Activated CD4-positive, alpha-beta T cell treated with anti-CD3 and anti-CD28 coated beads, Interleukin-2, amount 10 ng/mL, durations not matched to agents 7 days and 5 days (primary cell): Measurements from ENCODE around the gene PSMA1. TPM values are rescaled to one million over a fixed set of nuclear protein-coding genes. Genes with fewer than 3 reads are reported as not detected.
"Not testable (repeated sequence)": the region's sequence is repeated elsewhere in the genome, so short reads cannot be mapped to it uniquely, and the experiment has no call there.

Experiments
- CTCF ChIA-PET: fragments of 350-600 bp; sonication (Branson Sonifier 250); formaldehyde crosslinking; loops from one replicate; lab custom pipeline; 2021; ENCODE audit warnings: antibody characterized with exemption; lab: Charles Lee
- POLR2A ChIA-PET: fragments of 350-600 bp; sonication (Branson Sonifier 250); formaldehyde crosslinking; loops from one replicate; lab custom pipeline; 2021; ENCODE audit warnings: antibody characterized with exemption; lab: Charles Lee
- DNase-seq: peaks from one replicate; pipeline ENCODE4 v3.0.0-alpha.2; 2020
- H3K27ac Mint-ChIP-seq: one replicate; pipeline ENCODE4 v1.8.0; 2021; ENCODE audit warnings: mild to moderate bottlenecking, moderate library complexity, mixed read lengths
- H3K27me3 Mint-ChIP-seq: one replicate; pipeline ENCODE4 v1.8.0; 2021; ENCODE audit warnings: mixed read lengths
- H3K36me3 Mint-ChIP-seq: one replicate; pipeline ENCODE4 v1.8.0; 2021; ENCODE audit warnings: low read depth, mixed read lengths
- H3K4me1 Mint-ChIP-seq: one replicate; pipeline ENCODE4 v1.8.0; 2021; ENCODE audit warnings: mixed read lengths
- H3K4me3 Mint-ChIP-seq: one replicate; pipeline ENCODE4 v1.8.0; 2021; ENCODE audit warnings: mild to moderate bottlenecking, moderate library complexity, mixed read lengths
- H3K9me3 Mint-ChIP-seq: one replicate; pipeline ENCODE4 v1.8.0; 2021; ENCODE audit warnings: mixed read lengths
- total RNA-seq, 2 experiments: library from RNA; stranded (reverse); gene quantifications; one replicate each; pipeline ENCODE4 v1.2.3, GENCODE V29; 2021

PSMA1 gene
- 100 to 1,000 TPM; 183 to 195 TPM for total RNA-seq

DNA sequence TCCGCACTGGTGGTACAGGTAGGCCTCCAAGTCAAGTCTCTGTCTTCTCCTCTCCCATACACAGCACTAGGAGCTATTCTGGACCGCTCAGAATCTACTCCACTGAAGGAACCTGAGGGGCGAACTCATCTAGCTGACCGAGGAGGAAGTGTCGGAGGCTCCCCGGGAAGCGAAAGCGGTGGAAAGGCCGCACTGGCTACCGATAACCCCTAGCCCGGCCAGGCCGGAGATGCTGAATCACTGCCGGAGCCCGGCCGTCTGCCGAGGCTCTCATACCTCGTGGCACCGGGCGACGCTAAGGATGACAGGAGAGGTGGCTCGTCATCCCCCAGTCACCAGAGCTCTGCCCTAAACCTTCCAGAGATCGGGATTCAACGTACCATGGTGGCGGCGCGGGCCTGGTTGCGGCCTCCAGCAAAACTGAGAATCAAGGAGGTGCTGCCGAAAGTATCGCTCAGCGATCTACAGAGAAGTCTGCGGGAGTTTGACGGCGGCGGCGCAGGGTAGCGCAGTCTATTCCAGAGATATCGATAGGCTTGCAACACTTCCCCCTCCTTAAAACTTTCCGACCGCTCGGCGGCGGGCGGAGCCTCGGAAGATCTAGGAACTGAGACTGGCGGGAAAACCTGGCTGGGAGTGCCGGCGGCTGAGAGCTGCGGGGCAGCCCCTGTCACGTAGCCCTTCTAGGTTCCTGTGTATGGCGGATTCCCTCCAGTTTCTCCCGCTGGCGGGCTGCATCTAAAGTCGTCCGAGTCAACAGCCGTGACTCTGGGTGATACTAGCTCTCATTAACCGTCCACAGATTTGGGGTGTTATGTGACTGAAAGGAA is at the start of gene PSMA1:
PSMA1 (minus strand) TSS at position 470 of the 830 bp plus-strand sequence; CDS start at position 383, 87 bp downstream.
- DNase-seq = peak; percentile 95
- ChIA-PET CTCF (interaction anchor here (0.7 to 1.5 kb wide), 11 partner anchors 11 to 388 kb away, joined by 3 to 10 read pairs (median 5); partner anchors contain the start of gene CYP2R1), POLR2A (interaction anchor here (1.3 to 1.4 kb wide), 2 partner anchors 124 to 126 kb away, joined by 6 read pairs; no protein-coding TSS in a partner anchor)
- Mint-ChIP-seq H3K9me3 (no peaks in the 10 kb centered on the region), H3K36me3 (peaks cover 35% of the 10 kb centered on the region), H3K4me1 (peaks cover 32% of the 10 kb centered on the region), H3K4me3 (peak within 1 kb of the TSS; percentile 97), H3K27me3 (no peaks in the 10 kb centered on the region), H3K27ac (peak within 1 kb of the TSS; percentile 96)

DNA sequence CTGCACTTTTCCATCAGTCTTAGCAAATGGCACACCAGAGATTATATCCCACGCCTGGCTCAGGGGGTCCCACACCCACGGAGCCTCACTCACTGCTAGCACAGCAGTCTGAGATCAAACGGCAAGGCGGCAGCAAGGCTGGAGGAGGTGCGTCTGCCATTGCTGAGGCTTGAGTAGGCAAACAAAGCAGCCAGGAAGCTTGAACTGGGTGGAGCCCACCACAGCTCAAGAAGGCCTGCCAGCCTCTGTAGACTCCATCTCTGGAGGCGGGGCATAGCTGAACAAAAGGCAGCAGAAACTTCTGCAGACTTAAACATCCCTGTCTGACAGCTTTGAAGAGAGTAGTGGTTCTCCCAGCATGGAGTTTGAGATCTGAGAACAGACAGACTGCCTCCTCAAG is 49.3 kb upstream of the PSMA1 start:
- CTCF ChIA-PET = interaction anchor here (0.8 to 2.2 kb wide), 5 partner anchors 9 to 75 kb away, joined by 3 to 16 read pairs (median 3); partner anchors contain the start of gene PDE3B
- peak overlapping the region; percentile 80 for H3K27ac Mint-ChIP-seq
- peak; percentile 59 for DNase-seq
- peaks cover 94% of the 10 kb centered on the region for H3K36me3 Mint-ChIP-seq
- H3K9me3 Mint-ChIP-seq = peaks cover 59% of the 10 kb centered on the region
- not testable (repeated sequence) for H3K4me3 Mint-ChIP-seq, H3K27me3 Mint-ChIP-seq
- POLR2A ChIA-PET = interaction anchor here (0.6 kb wide), 1 partner anchor 8 kb away, joined by 3 read pairs; no protein-coding TSS in a partner anchor
- H3K4me1 Mint-ChIP-seq = peaks cover 66% of the 10 kb centered on the region

DNA sequence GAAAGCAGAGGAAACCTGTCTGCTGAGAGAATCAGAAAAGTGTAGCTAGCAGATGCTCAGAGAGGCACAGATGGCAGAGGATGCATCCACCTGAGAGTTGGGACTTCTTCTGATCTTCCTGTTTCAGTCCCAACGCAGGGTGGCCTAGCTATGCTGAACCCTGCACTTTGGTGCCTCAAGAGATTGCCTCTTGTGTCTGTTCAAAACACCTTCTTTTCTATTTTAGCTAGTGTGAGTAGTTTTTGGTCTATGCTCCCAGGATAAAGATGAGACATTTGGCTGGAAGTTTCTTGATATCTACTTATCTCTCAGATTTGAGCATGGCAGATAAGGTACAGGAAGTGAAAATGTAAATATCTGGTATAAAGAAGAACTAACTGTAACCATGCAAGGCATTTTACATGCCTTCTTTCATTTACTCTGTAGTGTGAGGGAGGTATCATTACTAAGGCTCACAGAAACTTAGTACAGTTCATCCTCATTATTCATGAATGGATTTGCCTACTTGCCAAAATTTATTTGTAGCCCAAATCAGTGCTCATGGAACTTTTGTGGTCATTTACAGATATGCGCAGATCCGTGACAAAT is 47.0 kb upstream of the PSMA1 start:
- no peaks in the 10 kb centered on the region for H3K27me3 Mint-ChIP-seq
- peaks cover 64% of the 10 kb centered on the region for H3K4me1 Mint-ChIP-seq
- no peak for DNase-seq
- H3K4me3 Mint-ChIP-seq = no peak overlapping the region
- ChIA-PET CTCF (interaction anchor here (1.0 to 2.1 kb wide), 5 partner anchors 9 to 20 kb away, joined by 3 to 16 read pairs (median 5); no protein-coding TSS in a partner anchor), POLR2A (no interaction called here)
- H3K36me3 Mint-ChIP-seq = peaks cover 84% of the 10 kb centered on the region
- H3K9me3 Mint-ChIP-seq = peaks cover 44% of the 10 kb centered on the region
- no peak overlapping the region for H3K27ac Mint-ChIP-seq

DNA sequence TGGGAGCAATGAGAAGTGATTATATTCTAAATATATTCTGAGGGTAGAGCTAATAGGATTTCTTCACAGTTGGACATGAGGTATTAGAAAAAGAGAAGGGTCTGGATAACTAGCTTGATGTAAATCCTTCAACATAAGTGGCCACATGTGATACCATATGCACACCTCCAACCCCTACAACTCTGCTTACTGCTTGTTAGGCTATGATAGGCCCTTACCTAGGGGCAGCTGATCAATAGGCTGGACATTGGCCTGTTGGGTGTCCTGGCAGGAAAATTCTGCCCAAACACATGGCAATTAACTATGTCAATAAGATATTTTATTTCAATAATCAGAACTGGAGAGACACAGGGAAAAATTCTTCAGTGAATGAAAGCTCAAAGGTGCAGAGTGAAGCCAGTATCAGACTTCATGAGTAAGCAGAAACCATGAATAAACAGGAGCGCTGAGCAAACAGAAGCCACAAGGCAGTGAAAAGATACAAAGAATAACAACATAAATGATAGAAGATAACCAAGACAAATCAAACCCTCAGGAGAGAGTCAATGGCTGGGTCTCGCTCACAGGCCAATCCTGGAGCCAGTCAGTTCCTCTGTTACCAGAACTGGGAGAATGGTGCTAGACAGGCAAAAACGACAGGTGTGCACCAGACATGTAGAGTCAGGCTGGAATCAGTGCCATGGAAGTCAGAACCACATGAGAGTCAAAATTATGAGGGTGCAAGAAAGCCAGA is 46.3 kb upstream of the PSMA1 start:
- peaks cover 63% of the 10 kb centered on the region for H3K4me1 Mint-ChIP-seq
- DNase-seq = no peak
- POLR2A ChIA-PET = no interaction called here
- CTCF ChIA-PET = interaction anchor here (0.7 to 1.6 kb wide), 5 partner anchors 9 to 45 kb away, joined by 3 to 5 read pairs (median 3); no protein-coding TSS in a partner anchor
- H3K4me3 Mint-ChIP-seq = no peak overlapping the region
- H3K27ac Mint-ChIP-seq = no peak overlapping the region
- H3K9me3 Mint-ChIP-seq = peaks cover 38% of the 10 kb centered on the region
- H3K27me3 Mint-ChIP-seq = no peaks in the 10 kb centered on the region
- peaks cover 82% of the 10 kb centered on the region for H3K36me3 Mint-ChIP-seq

DNA sequence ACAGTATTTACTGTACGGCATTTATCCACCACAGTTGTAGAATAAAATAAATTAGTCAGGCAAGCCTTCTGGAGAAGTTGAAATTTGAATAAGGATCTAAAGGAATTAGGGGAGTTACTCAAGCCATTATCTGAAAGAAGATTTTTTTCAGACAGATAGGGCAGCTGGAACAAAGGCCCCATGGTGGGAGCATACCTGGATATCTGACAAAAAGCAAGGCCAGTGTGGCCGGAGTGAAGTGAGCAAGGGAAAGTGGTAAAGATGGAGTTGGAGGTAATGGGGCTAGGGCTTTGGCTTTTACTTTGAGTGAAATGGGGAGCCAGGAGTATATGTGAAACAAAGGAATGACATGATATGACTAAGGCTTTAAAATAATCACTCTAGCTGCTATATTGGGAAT is 45.7 kb upstream of the PSMA1 start:
- Mint-ChIP-seq H3K9me3 (peaks cover 34% of the 10 kb centered on the region), H3K36me3 (peaks cover 80% of the 10 kb centered on the region)
- POLR2A ChIA-PET = no interaction called here

DNA sequence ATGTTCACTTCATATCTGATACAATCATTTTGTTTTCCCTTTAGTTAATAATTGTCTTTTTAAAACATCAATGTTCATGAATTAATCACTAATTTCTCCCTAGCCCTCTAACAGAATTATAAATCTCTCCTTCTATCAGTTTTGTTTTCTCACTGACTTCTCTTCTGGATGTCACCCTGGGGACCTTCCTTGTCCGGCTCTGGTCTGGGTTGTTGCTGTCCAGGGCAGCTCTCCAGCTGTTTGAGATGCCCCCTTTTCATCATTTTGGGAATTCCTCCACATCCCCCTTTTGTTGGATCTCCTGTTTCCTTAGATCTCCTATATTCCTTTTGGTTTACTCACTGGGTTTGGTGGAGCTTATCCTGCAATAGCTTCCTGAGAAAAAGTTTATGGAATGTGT is 35.6 kb upstream of the PSMA1 start:
- no peaks in the 10 kb centered on the region for H3K27me3 Mint-ChIP-seq
- no peak for DNase-seq
- peaks cover 39% of the 10 kb centered on the region for H3K4me1 Mint-ChIP-seq
- peak overlapping the region; percentile 82 for H3K27ac Mint-ChIP-seq
- CTCF ChIA-PET = interaction anchor here (1.4 to 2.2 kb wide), 4 partner anchors 8 to 89 kb away, joined by 3 to 8 read pairs (median 6); partner anchors contain the start of gene PDE3B
- H3K9me3 Mint-ChIP-seq = peaks cover 9% of the 10 kb centered on the region
- H3K36me3 Mint-ChIP-seq = peaks cover 73% of the 10 kb centered on the region
- H3K4me3 Mint-ChIP-seq = peak overlapping the region; percentile 9
- POLR2A ChIA-PET = no interaction called here

More for the DNA sequence above, 45.7 kb upstream of the PSMA1 start:
- Mint-ChIP-seq H3K4me3 (no peak overlapping the region), H3K27me3 (no peaks in the 10 kb centered on the region), H3K4me1 (peaks cover 64% of the 10 kb centered on the region), H3K27ac (no peak overlapping the region)
- CTCF ChIA-PET = interaction anchor here (0.7 to 1.7 kb wide), 5 partner anchors 8 to 46 kb away, joined by 3 to 6 read pairs (median 3); no protein-coding TSS in a partner anchor
- no peak for DNase-seq

DNA sequence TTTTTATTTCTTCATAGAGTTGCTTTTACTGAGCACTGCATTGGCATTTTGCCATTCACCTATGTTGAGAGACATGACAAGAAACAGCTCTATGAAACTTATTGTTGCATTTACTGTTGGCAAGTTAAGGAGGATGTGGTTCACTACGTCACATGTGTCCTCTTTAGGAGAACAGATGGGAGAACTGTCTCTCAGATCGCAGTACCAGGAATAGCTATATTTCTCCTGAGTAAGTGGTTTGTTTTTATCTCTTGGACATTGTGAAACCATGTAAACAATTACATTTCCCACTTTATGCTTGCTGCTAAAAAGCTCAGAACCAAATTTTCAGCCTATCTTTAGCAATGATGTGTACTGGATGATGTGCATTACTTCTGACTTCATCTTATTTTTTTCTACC is 34.8 kb upstream of the PSMA1 start:
- Mint-ChIP-seq H3K36me3 (peaks cover 70% of the 10 kb centered on the region), H3K9me3 (peaks cover 8% of the 10 kb centered on the region), H3K27ac (peak overlapping the region; percentile 82), H3K27me3 (no peaks in the 10 kb centered on the region), H3K4me3 (peak overlapping the region; percentile 21), H3K4me1 (peaks cover 34% of the 10 kb centered on the region)
- POLR2A ChIA-PET = no interaction called here
- DNase-seq = peak; percentile 63
- CTCF ChIA-PET = interaction anchor here (0.8 to 2.2 kb wide), 5 partner anchors 9 to 23 kb away, joined by 3 to 8 read pairs (median 4); no protein-coding TSS in a partner anchor

DNA sequence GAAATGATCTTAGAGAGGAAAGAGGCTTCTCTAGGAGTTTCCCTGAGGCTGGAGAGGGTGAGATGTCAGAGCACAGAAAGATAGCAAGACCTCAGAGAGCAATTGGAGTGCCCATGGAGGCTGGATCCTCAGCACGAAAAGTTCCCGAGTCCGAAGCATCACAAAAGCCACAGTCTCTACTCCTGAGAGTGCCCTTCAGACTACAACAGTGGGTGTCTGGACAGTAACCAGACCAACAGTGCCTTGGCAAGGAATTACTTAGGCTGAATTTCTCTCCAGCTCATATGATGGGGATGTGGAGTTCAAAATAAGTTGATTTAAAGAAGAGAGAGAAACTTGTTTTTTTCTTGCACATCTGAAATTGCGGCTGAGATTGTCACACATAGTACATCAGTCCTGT is 31.9 kb upstream of the PSMA1 start:
- Mint-ChIP-seq H3K4me1 (peaks cover 33% of the 10 kb centered on the region), H3K27me3 (no peaks in the 10 kb centered on the region), H3K36me3 (peaks cover 59% of the 10 kb centered on the region), H3K9me3 (peaks cover 3% of the 10 kb centered on the region), H3K4me3 (no peak overlapping the region), H3K27ac (no peak overlapping the region)
- POLR2A ChIA-PET = no interaction called here
- CTCF ChIA-PET = interaction anchor here (0.7 to 1.6 kb wide), 4 partner anchors 9 to 216 kb away, joined by 3 to 4 read pairs (median 4); no protein-coding TSS in a partner anchor
- no peak for DNase-seq

DNA sequence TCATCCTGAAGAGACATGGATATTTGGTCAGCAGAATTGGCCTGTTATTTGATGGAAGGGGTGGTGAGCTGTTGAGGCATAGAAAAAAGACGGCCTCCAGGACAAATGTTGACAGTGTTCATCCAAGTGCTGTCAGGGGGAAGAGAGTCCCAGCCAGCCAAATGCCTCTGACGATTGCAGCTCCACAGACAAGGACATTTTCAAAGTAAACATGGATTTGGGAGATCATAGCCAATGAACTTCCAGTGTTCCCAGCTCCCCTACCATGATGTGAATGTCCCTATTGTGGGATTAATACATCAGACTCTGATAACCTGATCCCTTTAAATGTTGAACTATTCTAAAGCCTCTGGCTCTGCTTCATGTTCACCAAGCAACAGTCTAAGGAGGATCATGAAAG is 31.2 kb upstream of the PSMA1 start:
- ChIA-PET POLR2A (no interaction called here), CTCF (interaction anchor here (1.5 kb wide), 1 partner anchor 217 kb away, joined by 3 read pairs; no protein-coding TSS in a partner anchor)
- H3K27me3 Mint-ChIP-seq = no peaks in the 10 kb centered on the region
- H3K4me1 Mint-ChIP-seq = peaks cover 34% of the 10 kb centered on the region
- peaks cover 58% of the 10 kb centered on the region for H3K36me3 Mint-ChIP-seq
- H3K27ac Mint-ChIP-seq = no peak overlapping the region
- DNase-seq = no peak
- no peak overlapping the region for H3K4me3 Mint-ChIP-seq
- peaks cover 3% of the 10 kb centered on the region for H3K9me3 Mint-ChIP-seq

DNA sequence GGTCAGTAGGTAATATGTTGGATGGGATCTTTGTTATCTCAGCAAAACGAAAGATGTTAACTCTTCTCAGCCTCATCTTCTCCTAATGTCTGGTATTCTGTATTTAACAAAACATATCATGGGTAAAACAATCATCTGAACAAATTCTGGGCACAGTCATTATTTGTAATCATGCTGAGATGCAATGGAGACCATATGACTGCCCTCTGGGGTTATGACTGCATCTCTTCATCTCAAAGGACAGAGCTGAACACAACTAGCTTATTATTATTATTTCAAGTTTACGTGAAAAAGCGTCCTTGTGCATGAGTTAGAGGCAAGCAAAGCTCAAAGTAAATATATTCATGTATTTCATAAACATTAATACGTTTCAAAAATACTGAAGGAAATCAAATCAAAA is 29.7 kb upstream of the PSMA1 start:
- CTCF ChIA-PET = interaction anchor here (0.8 kb wide), 1 partner anchor 8 kb away, joined by 3 read pairs; no protein-coding TSS in a partner anchor
- POLR2A ChIA-PET = no interaction called here

DNA sequence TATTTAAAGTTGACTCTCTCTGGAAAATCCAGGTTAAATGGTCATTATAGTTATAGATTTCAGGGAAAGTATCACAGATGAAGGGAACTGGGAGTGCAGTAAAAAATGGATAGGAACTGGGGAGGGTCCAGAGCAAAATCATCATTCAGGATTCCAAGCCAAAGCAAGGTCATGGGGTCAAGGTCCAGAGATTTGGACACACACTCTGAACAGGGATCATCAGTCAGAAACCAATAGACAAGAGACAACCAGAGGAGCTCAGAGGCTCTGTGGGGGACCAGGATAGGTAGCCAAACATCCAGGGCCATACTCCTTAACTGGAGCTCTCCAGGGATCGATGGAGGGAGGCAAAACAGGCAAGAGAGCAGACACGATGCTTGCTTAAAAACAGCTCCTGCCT is 27.3 kb upstream of the PSMA1 start:
- ChIA-PET CTCF (interaction anchor here (0.9 to 1.5 kb wide), 3 partner anchors 9 to 19 kb away, joined by 3 to 6 read pairs (median 5); no protein-coding TSS in a partner anchor), POLR2A (no interaction called here)
- no peak overlapping the region for H3K4me3 Mint-ChIP-seq
- H3K36me3 Mint-ChIP-seq = peaks cover 51% of the 10 kb centered on the region
- peaks cover 11% of the 10 kb centered on the region for H3K9me3 Mint-ChIP-seq
- no peaks in the 10 kb centered on the region for H3K27me3 Mint-ChIP-seq
- peaks cover 31% of the 10 kb centered on the region for H3K4me1 Mint-ChIP-seq
- no peak overlapping the region for H3K27ac Mint-ChIP-seq
- DNase-seq = no peak

More for the DNA sequence above, 29.7 kb upstream of the PSMA1 start:
- Mint-ChIP-seq H3K4me1 (peaks cover 30% of the 10 kb centered on the region), H3K36me3 (peaks cover 59% of the 10 kb centered on the region), H3K27ac (no peak overlapping the region), H3K27me3 (no peaks in the 10 kb centered on the region), H3K4me3 (no peak overlapping the region), H3K9me3 (peaks cover 6% of the 10 kb centered on the region)
- no peak for DNase-seq

DNA sequence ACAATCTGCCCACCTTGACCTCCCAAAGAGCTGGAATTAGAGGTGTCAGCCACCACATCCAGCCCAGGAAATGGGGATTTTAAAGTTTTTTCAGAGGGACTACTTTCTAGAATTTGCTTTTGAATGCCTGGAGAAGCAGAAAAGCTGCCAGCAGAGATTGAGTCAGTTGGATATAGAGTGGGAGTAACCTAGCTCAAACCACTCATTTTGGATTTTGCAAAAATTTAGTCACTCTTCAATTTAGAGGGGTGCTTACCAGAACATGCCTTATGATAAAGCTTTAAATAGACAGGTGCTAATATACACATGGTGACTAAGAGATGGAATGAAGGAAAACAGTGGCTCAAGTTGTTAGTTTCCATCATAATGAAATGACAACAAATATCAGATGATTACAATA is 26.5 kb upstream of the PSMA1 start:
- POLR2A ChIA-PET = interaction anchor here (0.6 kb wide), 2 partner anchors 97 to 1125 kb away, joined by 3 to 5 read pairs; no protein-coding TSS in a partner anchor
- Mint-ChIP-seq H3K27ac (peak overlapping the region; percentile 41), H3K9me3 (peaks cover 11% of the 10 kb centered on the region), H3K27me3 (no peaks in the 10 kb centered on the region), H3K4me3 (no peak overlapping the region), H3K4me1 (peaks cover 35% of the 10 kb centered on the region), H3K36me3 (peaks cover 50% of the 10 kb centered on the region)
- CTCF ChIA-PET = interaction anchor here (0.9 to 2.2 kb wide), 3 partner anchors 9 to 31 kb away, joined by 4 to 8 read pairs (median 6); no protein-coding TSS in a partner anchor
- no peak for DNase-seq
